ENCODE results near the gene CCDC117.
A peak's percentile ranks its signal among the peaks of the same experiment; 100 is the strongest.
"Not testable (repeated sequence)": the region's sequence is repeated elsewhere in the genome, so short reads cannot be mapped to it uniquely, and the experiment has no call there.

CCDC117 gene

DNA sequence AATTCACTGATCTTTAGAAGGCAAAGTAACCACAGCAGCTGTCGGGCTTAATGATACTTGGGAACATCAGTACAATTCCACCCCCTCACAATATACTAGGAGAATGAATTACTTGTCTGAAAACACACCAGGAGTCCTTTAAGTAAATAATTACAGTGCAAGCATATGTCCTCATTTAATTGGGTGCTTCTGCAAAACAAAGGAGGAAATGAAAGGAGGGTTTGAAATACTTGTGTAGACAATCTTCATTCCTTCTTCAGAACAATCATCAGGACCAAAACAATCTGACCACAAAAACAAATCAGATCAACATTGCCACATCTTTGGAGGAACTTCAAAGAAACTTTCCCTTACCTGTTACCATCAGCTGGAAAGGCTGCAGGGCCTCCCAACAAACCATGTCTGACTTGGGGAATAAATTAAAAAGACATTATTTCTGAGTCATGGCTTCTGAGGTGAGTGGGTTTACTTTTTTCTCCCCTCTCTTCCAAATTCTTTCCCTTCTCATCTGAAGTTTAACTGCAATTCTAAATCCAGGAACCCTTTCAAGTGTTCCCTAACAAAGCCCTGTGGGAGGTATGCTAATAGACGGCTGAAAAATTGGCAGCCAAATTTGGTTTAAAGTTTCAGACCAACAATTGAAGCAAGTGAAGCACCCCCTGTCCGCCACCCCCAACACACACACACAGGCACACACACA, 12.5 kb upstream of the CCDC117 start:
- Mint-ChIP-seq H3K4me3 (no peak overlapping the region), H3K27me3 (no peaks in the 10 kb centered on the region), H3K9me3 (no peaks in the 10 kb centered on the region), H3K27ac (no peak overlapping the region), H3K4me1 (no peaks in the 10 kb centered on the region)
- ATAC-seq (no peak), DNase-seq (no peak)

- H3K4me3 Mint-ChIP-seq = no peak overlapping the region
- no peak for DNase-seq
- no peak overlapping the region for H3K27ac Mint-ChIP-seq
- H3K27me3 Mint-ChIP-seq = no peaks in the 10 kb centered on the region
- ATAC-seq = no peak
- H3K9me3 Mint-ChIP-seq = no peaks in the 10 kb centered on the region
- no peaks in the 10 kb centered on the region for H3K4me1 Mint-ChIP-seq
These were observed 11.1 kb upstream of the CCDC117 start for GRCh38 chr22:28761449-28761755.

GRCh38 chr22:28762000-28762399, 10.5 kb upstream of the CCDC117 start:
- not testable (repeated sequence) for ATAC-seq

GRCh38 chr22:28766628-28767027, 5.9 kb upstream of the CCDC117 start:
- Mint-ChIP-seq H3K9me3 (no peaks in the 10 kb centered on the region), H3K4me1 (no peaks in the 10 kb centered on the region), H3K27ac (no peak overlapping the region), H3K4me3 (no peak overlapping the region), H3K27me3 (no peaks in the 10 kb centered on the region)
- no peak for ATAC-seq
- DNase-seq = no peak

More at GRCh38 chr22:28762000-28762399, 10.5 kb upstream of the CCDC117 start:
- not testable (repeated sequence) for H3K4me3 Mint-ChIP-seq, H3K27me3 Mint-ChIP-seq, DNase-seq, H3K27ac Mint-ChIP-seq, H3K4me1 Mint-ChIP-seq, H3K9me3 Mint-ChIP-seq

DNA sequence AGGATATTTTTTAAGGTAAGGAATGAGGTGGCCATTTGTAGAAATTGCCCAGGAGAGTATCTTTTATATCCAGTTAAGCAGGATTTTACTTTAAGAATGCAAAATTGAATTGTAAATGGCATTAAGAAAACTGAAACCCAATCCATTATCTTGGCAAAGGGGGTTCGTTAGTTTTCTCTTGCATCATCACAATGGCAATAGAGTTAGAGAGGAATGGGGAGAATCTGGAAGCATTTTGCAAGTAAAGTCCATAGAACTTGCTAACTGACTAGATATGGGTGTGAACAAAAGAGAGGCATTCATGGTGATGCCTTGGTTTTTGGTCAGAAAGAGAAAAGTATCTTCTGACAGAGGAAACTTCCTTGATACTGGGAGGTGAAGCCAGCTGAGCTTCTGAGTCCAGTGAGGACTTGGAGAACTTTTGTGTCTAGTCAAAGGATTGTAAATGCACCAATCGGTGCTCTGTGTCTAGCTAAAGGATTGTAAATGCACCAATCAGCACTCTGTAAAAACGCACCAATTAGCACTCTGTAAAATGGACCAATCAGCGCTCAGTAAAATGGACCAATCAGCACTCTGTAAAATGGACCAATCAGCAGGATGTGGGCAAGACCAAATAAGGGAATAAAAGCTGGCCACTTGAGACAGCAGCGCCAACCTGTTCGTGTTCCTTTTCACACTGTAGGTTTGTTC, 3.6 kb upstream of the CCDC117 start:
- H3K27me3 Mint-ChIP-seq = no peaks in the 10 kb centered on the region
- peaks cover 6% of the 10 kb centered on the region for H3K4me1 Mint-ChIP-seq
- no peak for ATAC-seq

GRCh38 chr22:28769394-28770085, 3.0 kb upstream of the CCDC117 start:
- Mint-ChIP-seq H3K27me3 (no peaks in the 10 kb centered on the region), H3K4me3 (no peak overlapping the region), H3K27ac (no peak overlapping the region), H3K9me3 (no peaks in the 10 kb centered on the region), H3K4me1 (peaks cover 11% of the 10 kb centered on the region)
- DNase-seq (no peak), ATAC-seq (no peak)

More for the DNA sequence above, 3.6 kb upstream of the CCDC117 start:
- no peak for DNase-seq
- Mint-ChIP-seq H3K4me3 (no peak overlapping the region), H3K9me3 (no peaks in the 10 kb centered on the region), H3K27ac (no peak overlapping the region)

GRCh38 chr22:28771195-28771791, 1.2 kb upstream of the CCDC117 start:
- Mint-ChIP-seq H3K9me3 (no peaks in the 10 kb centered on the region), H3K27ac (no peak overlapping the region), H3K27me3 (no peaks in the 10 kb centered on the region), H3K4me1 (peaks cover 28% of the 10 kb centered on the region), H3K4me3 (no peak overlapping the region)
- ATAC-seq (no peak), DNase-seq (no peak)

GRCh38 chr22:28773461-28773867, 969 bp downstream of the CCDC117 start:
- Mint-ChIP-seq H3K27me3 (no peaks in the 10 kb centered on the region), H3K4me1 (peaks cover 32% of the 10 kb centered on the region), H3K4me3 (peak overlapping the region; percentile 91 to 93), H3K27ac (peak overlapping the region; percentile 98), H3K9me3 (no peaks in the 10 kb centered on the region)
- ATAC-seq = peak; percentile 64
- DNase-seq = no peak

DNA sequence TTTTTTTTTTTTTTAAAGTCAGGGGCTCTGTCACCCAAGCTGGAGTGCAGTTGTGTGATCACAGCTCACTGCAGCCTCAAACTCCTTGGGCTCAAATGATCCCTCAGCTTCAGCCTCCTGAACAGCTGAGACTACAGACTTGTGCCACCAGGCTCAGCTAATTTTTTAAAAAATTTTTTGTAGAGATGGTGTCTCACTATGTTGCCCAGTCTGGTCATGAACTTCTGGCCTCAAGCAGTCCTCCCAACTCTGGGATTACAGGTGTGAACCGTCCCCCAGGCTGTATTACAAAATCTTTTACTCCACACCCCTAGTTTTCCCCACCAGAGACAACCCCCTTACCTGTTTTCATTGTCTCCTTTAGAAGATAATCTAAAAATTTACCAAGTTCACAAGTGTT, 1.9 kb downstream of the CCDC117 start:
- Mint-ChIP-seq H3K27ac (no peak overlapping the region), H3K27me3 (no peaks in the 10 kb centered on the region), H3K4me1 (peaks cover 32% of the 10 kb centered on the region), H3K9me3 (no peaks in the 10 kb centered on the region), H3K4me3 (peak overlapping the region; percentile 80 to 91)
- no peak for ATAC-seq
- DNase-seq = no peak

DNA sequence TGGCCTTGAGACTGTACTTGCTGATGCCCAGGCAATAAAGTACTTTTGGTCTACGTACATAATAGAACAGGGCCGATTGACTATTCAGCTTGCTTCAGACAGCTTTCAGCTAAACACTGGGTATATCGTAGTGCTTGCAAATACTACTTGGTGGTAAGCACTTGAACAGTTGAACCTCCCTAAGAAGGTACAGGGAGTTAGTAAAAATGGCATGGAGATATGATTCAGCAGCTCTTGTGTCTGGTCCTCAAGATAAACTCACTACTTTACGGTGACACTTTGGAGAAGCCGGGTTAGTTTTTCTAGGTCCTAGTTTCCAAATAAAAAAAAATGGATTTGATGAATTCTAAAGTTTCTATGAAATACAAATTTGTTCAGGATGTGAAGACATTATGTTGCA, 7.3 kb downstream of the CCDC117 start:
- H3K27me3 Mint-ChIP-seq = no peaks in the 10 kb centered on the region
- no peak overlapping the region for H3K4me3 Mint-ChIP-seq
- peaks cover 20% of the 10 kb centered on the region for H3K4me1 Mint-ChIP-seq
- ATAC-seq = no peak
- no peak overlapping the region for H3K27ac Mint-ChIP-seq
- DNase-seq = no peak
- H3K9me3 Mint-ChIP-seq = no peaks in the 10 kb centered on the region

DNA sequence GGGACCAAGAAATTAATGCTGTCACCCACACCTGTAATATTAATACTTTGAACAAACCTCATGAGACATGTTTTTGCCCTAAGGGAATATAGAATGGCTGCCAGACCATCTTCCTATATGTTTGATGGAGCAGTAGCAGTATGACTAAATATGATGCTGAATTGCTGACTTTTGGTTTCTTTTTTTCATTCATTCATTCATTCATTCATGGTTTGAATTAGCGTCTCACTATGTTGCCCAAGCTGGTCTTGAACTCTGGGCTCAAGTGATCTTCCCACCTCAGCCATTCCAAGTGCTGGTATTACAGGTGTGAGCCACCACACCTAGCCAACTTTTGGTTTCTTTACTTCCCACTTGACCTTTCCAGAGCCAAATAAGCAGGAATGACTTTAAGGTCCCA, 7.8 kb downstream of the CCDC117 start:
- no peak overlapping the region for H3K27ac Mint-ChIP-seq
- DNase-seq = no peak
- no peaks in the 10 kb centered on the region for H3K9me3 Mint-ChIP-seq
- no peak for ATAC-seq
- no peak overlapping the region for H3K4me3 Mint-ChIP-seq
- peaks cover 19% of the 10 kb centered on the region for H3K4me1 Mint-ChIP-seq
- H3K27me3 Mint-ChIP-seq = no peaks in the 10 kb centered on the region

GRCh38 chr22:28783786-28784671, 11.5 kb downstream of the CCDC117 start:
- no peak overlapping the region for H3K27ac Mint-ChIP-seq
- no peak for ATAC-seq
- no peaks in the 10 kb centered on the region for H3K9me3 Mint-ChIP-seq
- peaks cover 5% of the 10 kb centered on the region for H3K4me1 Mint-ChIP-seq
- H3K27me3 Mint-ChIP-seq = no peaks in the 10 kb centered on the region
- DNase-seq = no peak
- H3K4me3 Mint-ChIP-seq = no peak overlapping the region

GRCh38 chr22:28788601-28789000, 16.1 kb downstream of the CCDC117 start:
- H3K9me3 Mint-ChIP-seq = no peaks in the 10 kb centered on the region
- DNase-seq (no peak), ATAC-seq (no peak)
- no peak overlapping the region for H3K4me3 Mint-ChIP-seq
- H3K4me1 Mint-ChIP-seq = peaks cover 27% of the 10 kb centered on the region
- H3K27ac Mint-ChIP-seq = no peak overlapping the region
- no peaks in the 10 kb centered on the region for H3K27me3 Mint-ChIP-seq

- DNase-seq (no peak), ATAC-seq (no peak)
- Mint-ChIP-seq H3K4me1 (peaks cover 44% of the 10 kb centered on the region), H3K27me3 (no peaks in the 10 kb centered on the region), H3K27ac (no peak overlapping the region), H3K4me3 (no peak overlapping the region), H3K9me3 (no peaks in the 10 kb centered on the region)
These were observed 18.6 kb downstream of the CCDC117 start for GRCh38 chr22:28791124-28791523.

DNA sequence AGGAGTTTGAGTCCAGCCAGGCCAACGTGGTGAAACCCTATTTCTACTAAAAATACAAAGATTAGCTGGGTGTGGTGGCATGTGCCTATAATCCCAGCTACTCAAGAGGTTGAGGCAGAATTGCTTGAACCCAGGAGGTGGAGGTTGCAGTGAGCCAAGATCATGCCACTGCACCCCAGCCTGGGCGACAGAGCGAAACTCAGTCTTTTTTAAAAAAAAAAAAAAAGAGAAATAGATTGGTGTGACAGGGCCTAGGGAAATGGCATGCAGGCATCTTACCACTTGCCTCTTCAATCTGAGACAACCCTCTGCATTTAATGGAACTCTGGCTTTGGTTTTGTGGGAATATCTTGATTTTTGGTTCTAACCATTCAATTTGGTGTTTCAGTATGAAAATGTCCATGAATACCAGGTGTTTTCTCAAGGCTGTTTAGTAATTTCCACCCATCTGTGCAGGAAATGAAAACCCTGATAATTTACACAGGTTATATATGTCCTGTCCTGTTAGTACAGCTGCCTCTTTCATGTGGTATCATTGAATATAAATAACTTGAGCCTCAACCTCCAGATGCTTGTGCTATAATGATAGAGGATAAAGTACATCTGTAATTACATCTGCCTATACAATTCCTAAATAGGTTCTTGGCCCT, 19.5 kb downstream of the CCDC117 start:
- peak; percentile 80 for ATAC-seq
- peak overlapping the region in 1 of 2 donors; percentile 76 for H3K27ac Mint-ChIP-seq
- H3K4me1 Mint-ChIP-seq = peaks cover 52% of the 10 kb centered on the region
- H3K4me3 Mint-ChIP-seq = no peak overlapping the region
- H3K27me3 Mint-ChIP-seq = no peaks in the 10 kb centered on the region
- no peaks in the 10 kb centered on the region for H3K9me3 Mint-ChIP-seq
- DNase-seq = no peak

All from stimulated activated naive CD8-positive, alpha-beta T cell treated with anti-CD3 and anti-CD28 coated beads, Interleukin-15, amount 100 ng/mL, for 72 hours (primary cell).